ENCODE measurements around the gene GATA1. TPM values are rescaled to one million over a fixed set of nuclear protein-coding genes. Genes with fewer than 3 reads are reported as not detected.

The GATA1 gene
- total RNA-seq, 3 donors from 2014 or later = 0.32 TPM; not detected in 2

GRCh38 chrX:48802089-48802904 is 15.9 kb downstream of the GATA1 start:
- DNase-seq (peak; percentile 89 to 91 (median 91)), ATAC-seq (peak; percentile 76)
- intact Hi-C loops (cut with DNase I, micrococcal nuclease) = no loop called here
- no peaks in the 10 kb centered on the region for H3K4me1 ChIP-seq (ENCODE audit: low read depth)
- TF ChIP-seq CTCF (IDR thresholded peaks at IDR 0.05) = no peak
- H3K4me3 ChIP-seq = no peak overlapping the region
- peaks cover 3% of the 10 kb centered on the region for H3K36me3 ChIP-seq (ENCODE audit: low read depth)
- no peaks in the 10 kb centered on the region for H3K9me3 ChIP-seq

- DNase-seq (no peak), ATAC-seq (no peak)
- Histone ChIP-seq H3K4me1 (ENCODE audit: low read depth) (no peaks in the 10 kb centered on the region), H3K36me3 (ENCODE audit: low read depth) (peaks cover 3% of the 10 kb centered on the region), H3K9me3 (no peaks in the 10 kb centered on the region), H3K4me3 (no peak overlapping the region)
- no peak for TF ChIP-seq CTCF (IDR thresholded peaks at IDR 0.05)
- intact Hi-C loops (cut with DNase I, micrococcal nuclease) = no loop called here
Observed at GRCh38 chrX:48802905-48803200, 16.5 kb downstream of the GATA1 start.

- peaks cover 3% of the 10 kb centered on the region for H3K36me3 ChIP-seq (ENCODE audit: low read depth)
- intact Hi-C loops (cut with DNase I, micrococcal nuclease) = no loop called here
- H3K4me1 ChIP-seq (ENCODE audit: low read depth) = no peaks in the 10 kb centered on the region
- H3K4me3 ChIP-seq = no peak overlapping the region
- DNase-seq (no peak), ATAC-seq (no peak)
- no peak for TF ChIP-seq CTCF (IDR thresholded peaks at IDR 0.05)
- H3K9me3 ChIP-seq = no peaks in the 10 kb centered on the region
Observed at GRCh38 chrX:48806081-48806480, 19.7 kb downstream of the GATA1 start.

- no peak for TF ChIP-seq CTCF (IDR thresholded peaks at IDR 0.05)
- intact Hi-C loops (cut with DNase I, micrococcal nuclease) = no loop called here
- Histone ChIP-seq H3K36me3 (ENCODE audit: low read depth) (no peaks in the 10 kb centered on the region), H3K4me3 (no peak overlapping the region), H3K9me3 (no peaks in the 10 kb centered on the region), H3K4me1 (ENCODE audit: low read depth) (no peaks in the 10 kb centered on the region)
- ATAC-seq = no peak
- no peak for DNase-seq
Observed at GRCh38 chrX:48813644-48814043, 27.3 kb downstream of the GATA1 start.

GRCh38 chrX:48814722-48815121 is 28.3 kb downstream of the GATA1 start:
- no peaks in the 10 kb centered on the region for H3K4me1 ChIP-seq (ENCODE audit: low read depth)
- no peak overlapping the region for H3K4me3 ChIP-seq
- TF ChIP-seq CTCF (IDR thresholded peaks at IDR 0.05) = no peak
- no peak for DNase-seq
- intact Hi-C loops (cut with DNase I, micrococcal nuclease) = no loop called here
- H3K36me3 ChIP-seq (ENCODE audit: low read depth) = no peaks in the 10 kb centered on the region
- no peak for ATAC-seq
- no peaks in the 10 kb centered on the region for H3K9me3 ChIP-seq

- intact Hi-C loops (cut with DNase I, micrococcal nuclease) = no loop called here
- no peak for ATAC-seq
- Histone ChIP-seq H3K9me3 (no peaks in the 10 kb centered on the region), H3K36me3 (ENCODE audit: low read depth) (no peaks in the 10 kb centered on the region), H3K4me1 (ENCODE audit: low read depth) (no peaks in the 10 kb centered on the region), H3K4me3 (no peak overlapping the region)
- no peak for TF ChIP-seq CTCF (IDR thresholded peaks at IDR 0.05)
- no peak for DNase-seq
Observed at GRCh38 chrX:48815266-48815665, 28.9 kb downstream of the GATA1 start.
